Endothelial cell of umbilical vein (primary cell): ENCODE measurements around the gene C1QL2. TPM values are rescaled to one million over a fixed set of nuclear protein-coding genes. Genes with fewer than 3 reads are reported as not detected.

Experiments used
- BruUV-seq: library from RNA; stranded (reverse); fragments of 400-500 nt; replicated peaks from 2 replicates; lab custom pipeline; 2021; lab: Mats Ljungman, UMichigan
- CTCF ChIA-PET: fragments of 300-600, 350-600 bp; sonication (Branson Sonifier 250); formaldehyde crosslinking; loops from one replicate; lab custom pipeline; 2021; ENCODE audit warnings: antibody characterized with exemption, inconsistent platforms; lab: Charles Lee
- POLR2A ChIA-PET: fragments of 300-600, 350-600 bp; sonication (Branson Sonifier 250); formaldehyde crosslinking; loops from one replicate; lab custom pipeline; 2021; ENCODE audit warnings: antibody characterized with exemption, inconsistent platforms; lab: Charles Lee
- DNase-seq: peaks from one replicate; pipeline ENCODE4 v3.0.0-alpha.2; 2011; ENCODE audit warnings: low read depth, low spot score
- FAIRE-seq: peaks from 2 replicates; lab custom pipeline; 2011; peaks lifted over from hg19 to GRCh38; lab: Jason Lieb, UNC
- H2AFZ ChIP-seq: 2 replicates; pipeline ENCODE4 v1.6.0; 2012; ENCODE audit warnings: low read depth, low read length, control low read depth, inconsistent platforms
- H3K27ac ChIP-seq: 2 replicates; pipeline ENCODE4 v1.5.1; 2011; ENCODE audit warnings: low read depth, mild to moderate bottlenecking, control low read depth, low read length, moderate library complexity; ENCODE audit not compliant: insufficient read depth
- H3K27me3 ChIP-seq, 2 experiments: 2 replicates each; pipeline versions ENCODE4 v1.6.0 to v1.6.1; 2011; ENCODE audit warnings: low read length in 2 of 2, mixed read lengths in 1 of 2; ENCODE audit not compliant: control insufficient read depth in 2 of 2, insufficient read depth in 2 of 2
- H3K36me3 ChIP-seq, 2 experiments: 2 replicates in 1 of 2; 3 replicates in 1 of 2; pipeline ENCODE4 v1.5.1; 2011; ENCODE audit warnings: low read length in 2 of 2, mild to moderate bottlenecking in 1 of 2, moderate library complexity in 1 of 2; ENCODE audit not compliant: control insufficient read depth in 2 of 2, insufficient read depth in 2 of 2; ENCODE audit errors: extremely low read depth in 1 of 2
- H3K4me1 ChIP-seq: 3 replicates; pipeline ENCODE4 v1.5.1; 2011; ENCODE audit warnings: mild to moderate bottlenecking, low read length; ENCODE audit not compliant: control insufficient read depth, insufficient read depth; ENCODE audit errors: extremely low read depth
- H3K4me2 ChIP-seq: 2 replicates; pipeline ENCODE4 v1.6.1; 2011; ENCODE audit warnings: low read length, control low read depth, mixed read lengths; ENCODE audit not compliant: insufficient read depth
- H3K4me3 ChIP-seq, 3 experiments: fragments of 200-600 bp in 1 of 3; sonication (generic), shearing (Covaris generic) in 1 of 3; replicated peaks in 1 of 3; 2 replicates each; pipeline ENCODE4 v1.5.1; 2011 to 2016; ENCODE audit warnings: control low read depth in 3 of 3, low read length in 3 of 3, mild to moderate bottlenecking in 2 of 3, inconsistent platforms in 1 of 3, low read depth in 1 of 3, moderate library complexity in 1 of 3; ENCODE audit not compliant: insufficient read depth in 1 of 3
- H3K79me2 ChIP-seq: 2 replicates; pipeline ENCODE4 v1.6.0; 2012; ENCODE audit warnings: low read length, inconsistent platforms; ENCODE audit not compliant: control insufficient read depth, insufficient read depth
- H3K9ac ChIP-seq: replicated peaks from 2 replicates; pipeline ENCODE3; 2011; ENCODE audit warnings: low read length, control low read depth; ENCODE audit not compliant: insufficient read depth; ENCODE audit errors: extremely low read depth
- H3K9me1 ChIP-seq: replicated peaks from 3 replicates; pipeline ENCODE4 v1.6.0; 2011; ENCODE audit warnings: mild to moderate bottlenecking, low read length; ENCODE audit not compliant: control insufficient read depth, insufficient read depth; ENCODE audit errors: extremely low read depth
- H3K9me3 ChIP-seq: replicated peaks from 2 replicates; pipeline ENCODE4 v1.5.1; 2012; ENCODE audit warnings: low read length, inconsistent platforms; ENCODE audit not compliant: control insufficient read depth, insufficient read depth
- H4K20me1 ChIP-seq: replicated peaks from 2 replicates; pipeline ENCODE3; 2011; ENCODE audit warnings: mild to moderate bottlenecking, low read length; ENCODE audit not compliant: control insufficient read depth, insufficient read depth; ENCODE audit errors: extremely low read depth
- EZH2 ChIP-seq: IDR thresholded peaks from 2 replicates; pipeline ENCODE4 v1.6.1; 2012; ENCODE audit warnings: borderline replicate concordance, low read depth, mild to moderate bottlenecking, moderate library complexity, low read length, inconsistent platforms; ENCODE audit not compliant: severe bottlenecking
- FOS ChIP-seq: IDR thresholded peaks from 2 replicates; pipeline ENCODE4 v1.6.1; 2011; ENCODE audit warnings: mild to moderate bottlenecking, low read length, moderate library complexity, borderline replicate concordance; ENCODE audit not compliant: insufficient read depth
- GATA2 ChIP-seq: IDR thresholded peaks from 2 replicates; pipeline ENCODE4 v1.7.0; 2011; ENCODE audit warnings: low read depth, mild to moderate bottlenecking, moderate library complexity, mixed read lengths, low read length; ENCODE audit not compliant: insufficient read length, insufficient read depth
- JUN ChIP-seq: IDR thresholded peaks from 2 replicates; pipeline ENCODE4 v1.6.1; 2011; ENCODE audit warnings: borderline replicate concordance, low read depth; ENCODE audit not compliant: insufficient read length, insufficient read depth
- MYC ChIP-seq: IDR thresholded peaks from one replicate; pipeline ENCODE4 v1.6.1; 2011; ENCODE audit warnings: mild to moderate bottlenecking, low read depth, low read length
- POLR2A ChIP-seq: IDR thresholded peaks from 2 replicates; pipeline ENCODE4 v1.6.1; 2012; ENCODE audit warnings: low read depth, mild to moderate bottlenecking, control low read depth, low read length
- POLR2AphosphoS5 ChIP-seq: IDR thresholded peaks from 2 replicates; pipeline ENCODE4 v1.6.1; 2012; ENCODE audit warnings: low read depth, mild to moderate bottlenecking, control low read depth, low read length, moderate library complexity; ENCODE audit not compliant: insufficient read depth
- dilution Hi-C: fragments of 300-500 bp; cut with MboI; formaldehyde crosslinking; loops from one replicate; pipeline ENCODE4 v1.15.0; 2019; ENCODE audit warnings: low sequenced_read_pairs; ENCODE audit not compliant: extremely low pct_ligation_motif_present
- intact Hi-C: fragments of 100-400 bp; cut with micrococcal nuclease; formaldehyde crosslinking; loops from one replicate; pipeline ENCODE4 v1.10.0; 2022
- polyA plus RNA-seq, 4 experiments: library from polyadenylated mRNA; depleted of rRNA in 3 of 4; stranded (reverse) in 3 of 4; unstranded in 1 of 4; fragments of >200 nt; gene quantifications; 2 replicates each; pipeline versions ENCODE4 v1.2.1 to v1.2.3, GENCODE V29; 2011 to 2012; ENCODE audit warnings: missing spikeins in 1 of 4
- total RNA-seq: library from RNA; stranded (reverse); gene quantifications from 2 replicates; pipeline ENCODE4 v1.2.3, GENCODE V29; 2021
- TF ChIP-seq, protein P1 (sequence below), 2 donors: IDR thresholded peaks; 1 replicate in 1 of 2; 2 replicates in 1 of 2; pipeline ENCODE4 v1.5.1; 2011; ENCODE audit warnings: low read length in 2 of 2, mild to moderate bottlenecking in 2 of 2, moderate library complexity in 2 of 2, control low read depth in 1 of 2, inconsistent platforms in 1 of 2, low read depth in 1 of 2; ENCODE audit not compliant: insufficient read depth in 1 of 2; ENCODE audit errors: extremely low read depth in 1 of 2

Gene C1QL2
- total and polyA plus RNA-seq, 2 donors (not counting 3 experiments of a cell fraction or from before 2014, with no cell fraction given), result not detected

GRCh38 chr2:119202610-119203310 lies 44.2 kb upstream of the C1QL2 start:
- TF ChIP-seq, protein P1, sequence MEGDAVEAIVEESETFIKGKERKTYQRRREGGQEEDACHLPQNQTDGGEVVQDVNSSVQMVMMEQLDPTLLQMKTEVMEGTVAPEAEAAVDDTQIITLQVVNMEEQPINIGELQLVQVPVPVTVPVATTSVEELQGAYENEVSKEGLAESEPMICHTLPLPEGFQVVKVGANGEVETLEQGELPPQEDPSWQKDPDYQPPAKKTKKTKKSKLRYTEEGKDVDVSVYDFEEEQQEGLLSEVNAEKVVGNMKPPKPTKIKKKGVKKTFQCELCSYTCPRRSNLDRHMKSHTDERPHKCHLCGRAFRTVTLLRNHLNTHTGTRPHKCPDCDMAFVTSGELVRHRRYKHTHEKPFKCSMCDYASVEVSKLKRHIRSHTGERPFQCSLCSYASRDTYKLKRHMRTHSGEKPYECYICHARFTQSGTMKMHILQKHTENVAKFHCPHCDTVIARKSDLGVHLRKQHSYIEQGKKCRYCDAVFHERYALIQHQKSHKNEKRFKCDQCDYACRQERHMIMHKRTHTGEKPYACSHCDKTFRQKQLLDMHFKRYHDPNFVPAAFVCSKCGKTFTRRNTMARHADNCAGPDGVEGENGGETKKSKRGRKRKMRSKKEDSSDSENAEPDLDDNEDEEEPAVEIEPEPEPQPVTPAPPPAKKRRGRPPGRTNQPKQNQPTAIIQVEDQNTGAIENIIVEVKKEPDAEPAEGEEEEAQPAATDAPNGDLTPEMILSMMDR (IDR thresholded peaks at IDR 0.05; ENCODE audit: extremely low read depth in 1 of 2, insufficient read depth in 1 of 2, low read depth in 1 of 2, low read length in 2 of 2), result no peak
- TF ChIP-seq POLR2AphosphoS5 (no peak), JUN (no peak), POLR2A (no peak)
- FAIRE-seq, result no peak
- BruUV-seq, result no TSS peak

GRCh38 chr2:119201815-119202214 lies 43.3 kb upstream of the C1QL2 start:
- no peak overlapping the region for H3K27ac ChIP-seq
- no peak for TF ChIP-seq JUN
- no peak for TF ChIP-seq MYC
- TF ChIP-seq, protein P1 (IDR thresholded peaks at IDR 0.05; ENCODE audit: extremely low read depth in 1 of 2, insufficient read depth in 1 of 2, low read depth in 1 of 2, low read length in 2 of 2), result no peak
- no peak for TF ChIP-seq FOS
- TF ChIP-seq GATA2, result no peak
- no peak for TF ChIP-seq EZH2
- TF ChIP-seq POLR2A, result no peak
- FAIRE-seq (no peak), DNase-seq (no peak)
- ChIA-PET CTCF (no interaction called here), POLR2A (no interaction called here)
- no peaks in the 10 kb centered on the region for H3K36me3 ChIP-seq
- H2AFZ ChIP-seq, result no peak overlapping the region
- no peak overlapping the region for H3K9ac ChIP-seq
- dilution Hi-C loops, result no loop called here
- H4K20me1 ChIP-seq, result no peaks in the 10 kb centered on the region
- H3K9me3 ChIP-seq, result no peaks in the 10 kb centered on the region
- peaks cover under 1% of the 10 kb centered on the region for H3K4me1 ChIP-seq
- no peak overlapping the region for H3K4me2 ChIP-seq
- H3K79me2 ChIP-seq, result no peaks in the 10 kb centered on the region
- intact Hi-C loops, result no loop called here
- H3K4me3 ChIP-seq, result no peak overlapping the region
- peaks cover 0 to 2% of the 10 kb centered on the region in 2 experiments for H3K27me3 ChIP-seq
- no peaks in the 10 kb centered on the region for H3K9me1 ChIP-seq
- BruUV-seq, result no TSS peak

More at GRCh38 chr2:119202610-119203310, 44.2 kb upstream of the C1QL2 start:
- Histone ChIP-seq H3K79me2 (no peaks in the 10 kb centered on the region), H4K20me1 (no peaks in the 10 kb centered on the region), H3K4me2 (no peak overlapping the region), H3K4me1 (no peaks in the 10 kb centered on the region), H3K9me1 (no peaks in the 10 kb centered on the region), H2AFZ (no peak overlapping the region), H3K36me3 (no peaks in the 10 kb centered on the region), H3K27ac (no peak overlapping the region), H3K27me3 (peaks cover 0 to 2% of the 10 kb centered on the region in 2 experiments), H3K9ac (no peak overlapping the region), H3K4me3 (no peak overlapping the region), H3K9me3 (no peaks in the 10 kb centered on the region)
- intact Hi-C loops, result no loop called here
- dilution Hi-C loops, result no loop called here
- POLR2A ChIA-PET, result no interaction called here
- CTCF ChIA-PET, result no interaction called here
- no peak for DNase-seq
